Adipocyte (in vitro differentiated cells): ENCODE measurements around the gene NBPF9.
"Not testable (repeated sequence)": the region's sequence is repeated elsewhere in the genome, so short reads cannot be mapped to it uniquely, and the experiment has no call there.

Experiments
- DNase-seq: peaks from one replicate; pipeline ENCODE4 v3.0.0-alpha.2; 2015; ENCODE audit warnings: low read depth
- H3K27me3 ChIP-seq: replicated peaks from 2 replicates; pipeline ENCODE4 v1.7.0; 2013; ENCODE audit warnings: mild to moderate bottlenecking, low read length, moderate library complexity; ENCODE audit not compliant: control insufficient read depth, insufficient read depth
- H3K36me3 ChIP-seq: 2 replicates; pipeline ENCODE4 v1.7.0; 2013; ENCODE audit warnings: low read length, mild to moderate bottlenecking, moderate library complexity; ENCODE audit not compliant: control insufficient read depth, insufficient read depth, severe bottlenecking
- H3K4me1 ChIP-seq: 2 replicates; pipeline ENCODE4 v1.7.0; 2013; ENCODE audit warnings: mild to moderate bottlenecking, low read length, moderate library complexity; ENCODE audit not compliant: control insufficient read depth, insufficient read depth
- H3K4me3 ChIP-seq: 2 replicates; pipeline ENCODE4 v1.7.0; 2013; ENCODE audit warnings: mild to moderate bottlenecking, low read length, moderate library complexity
- H3K9ac ChIP-seq: 2 replicates; pipeline ENCODE4 v1.7.0; 2013; ENCODE audit warnings: mild to moderate bottlenecking, low read length, moderate library complexity
- H3K9me3 ChIP-seq: 2 replicates; pipeline ENCODE4 v1.7.0; 2013; ENCODE audit warnings: mild to moderate bottlenecking, low read length, moderate library complexity; ENCODE audit not compliant: control insufficient read depth

NBPF9 gene

GRCh38 chr1:149008769-149009168 lies 94.6 kb downstream of the NBPF9 start:
- H3K36me3 ChIP-seq, result peaks cover 11% of the 10 kb centered on the region
- H3K27me3 ChIP-seq, H3K9ac ChIP-seq, H3K9me3 ChIP-seq, H3K4me1 ChIP-seq, H3K4me3 ChIP-seq, DNase-seq: not testable (repeated sequence)

GRCh38 chr1:149008326-149008725 lies 95.0 kb downstream of the NBPF9 start:
- H3K9ac ChIP-seq, DNase-seq, H3K4me1 ChIP-seq, H3K9me3 ChIP-seq, H3K4me3 ChIP-seq, H3K27me3 ChIP-seq: not testable (repeated sequence)
- H3K36me3 ChIP-seq, result peaks cover 11% of the 10 kb centered on the region
